OCI-LY7 (cell line): ENCODE results near the gene INHA. TPM values are rescaled to one million over a fixed set of nuclear protein-coding genes. Genes with fewer than 3 reads are reported as not detected.

Experiments
- BruUV-seq: library from RNA; stranded (reverse); fragments of 400-500 nt; replicated peaks from 2 replicates; lab custom pipeline; 2021; lab: Mats Ljungman, UMichigan
- CTCF ChIA-PET: fragments of 300-600 bp; sonication (Branson Sonifier 250); formaldehyde crosslinking; loops from one replicate; lab custom pipeline; 2022; ENCODE audit warnings: antibody characterized with exemption; ENCODE audit not compliant: unreplicated experiment; lab: Charles Lee
- POLR2A ChIA-PET: fragments of 300-600 bp; sonication (Branson Sonifier 250); formaldehyde crosslinking; loops from one replicate; lab custom pipeline; 2022; ENCODE audit warnings: antibody characterized with exemption; lab: Charles Lee
- DNase-seq: peaks from one replicate; pipeline ENCODE4 v3.0.0-alpha.2; 2015; ENCODE audit warnings: low spot score
- H2AFZ ChIP-seq: fragments of 200-600 bp; sonication (generic), shearing (Covaris generic); 2 replicates; pipeline ENCODE4 v1.6.1; 2014; ENCODE audit warnings: mild to moderate bottlenecking, antibody characterized with exemption, low read length, moderate library complexity
- H3K27ac ChIP-seq: fragments of 200-600 bp; sonication (generic); 2 replicates; pipeline ENCODE4 v1.5.1; 2014; ENCODE audit warnings: mixed run types, low read depth, mild to moderate bottlenecking, moderate library complexity, low read length, inconsistent platforms; ENCODE audit not compliant: poor library complexity, severe bottlenecking
- H3K36me3 ChIP-seq: fragments of 200-600 bp; sonication (generic); 2 replicates; pipeline ENCODE4 v1.6.1; 2014; ENCODE audit warnings: mild to moderate bottlenecking, antibody characterized with exemption, low read length, moderate library complexity, mixed read lengths; ENCODE audit not compliant: insufficient read depth
- H3K4me1 ChIP-seq: fragments of 200-600 bp; sonication (generic); 2 replicates; pipeline ENCODE4 v1.5.1; 2014; ENCODE audit warnings: mild to moderate bottlenecking, low read length; ENCODE audit not compliant: insufficient read depth, poor library complexity, severe bottlenecking
- H3K4me2 ChIP-seq: fragments of 200-600 bp; sonication (generic); 2 replicates; pipeline ENCODE4 v1.6.1; 2014; ENCODE audit warnings: mild to moderate bottlenecking, low read length
- H3K4me3 ChIP-seq: fragments of 200-600 bp; sonication (generic); 2 replicates; pipeline ENCODE4 v1.5.1; 2014; ENCODE audit warnings: mild to moderate bottlenecking, low read depth, low read length; ENCODE audit not compliant: poor library complexity, severe bottlenecking
- H3K79me2 ChIP-seq: fragments of 200-600 bp; sonication (generic); 2 replicates; pipeline ENCODE4 v1.6.1; 2016; ENCODE audit warnings: low read depth, mild to moderate bottlenecking, low read length, moderate library complexity, mixed read lengths; ENCODE audit not compliant: insufficient read depth
- H3K9me2 ChIP-seq: fragments of 200-600 bp; sonication (generic); 2 replicates; pipeline ENCODE4 v1.6.1; 2016; ENCODE audit warnings: mild to moderate bottlenecking, low read length, mixed read lengths; ENCODE audit not compliant: insufficient read depth
- H3K9me3 ChIP-seq: fragments of 200-600 bp; sonication (generic); 2 replicates; pipeline ENCODE4 v1.6.1; 2014; ENCODE audit warnings: mild to moderate bottlenecking, mixed run types, low read length, mixed read lengths
- H4K20me1 ChIP-seq: fragments of 200-600 bp; sonication (generic); 2 replicates; pipeline ENCODE4 v1.6.1; 2014; ENCODE audit warnings: mild to moderate bottlenecking, antibody characterized with exemption, low read length, moderate library complexity, mixed read lengths; ENCODE audit not compliant: insufficient read depth
- CTCF ChIP-seq: fragments of 200-600 bp; sonication (generic); conservative IDR thresholded peaks from 2 replicates; pipeline ENCODE4 v1.5.1; 2014; ENCODE audit warnings: mild to moderate bottlenecking, antibody characterized with exemption, low read length, moderate library complexity, mixed read lengths
- EZH2phosphoT487 ChIP-seq: fragments of 200-600 bp; sonication (generic); IDR thresholded peaks from 2 replicates; pipeline ENCODE4 v1.6.1; 2018; ENCODE audit warnings: low read depth, borderline replicate concordance, mild to moderate bottlenecking, mixed run types, antibody characterized with exemption, low read length, moderate library complexity, mixed read lengths
- intact Hi-C: fragments of 100-400 bp; cut with micrococcal nuclease; formaldehyde crosslinking; loops from one replicate; pipeline ENCODE4 v1.10.0; 2022; ENCODE audit not compliant: unreplicated experiment
- total RNA-seq, 2 experiments: library from RNA; depleted of rRNA in 1 of 2; stranded (reverse); fragments of >200 nt in 1 of 2; shearing (Covaris generic) in 1 of 2; gene quantifications; 2 replicates each; pipeline ENCODE4 v1.2.3, GENCODE V29; 2014 to 2022

Gene INHA
- total RNA-seq, 2 experiments from 2014 or later = not detected

- Histone ChIP-seq H3K4me3 (no peak overlapping the region), H4K20me1 (no peaks in the 10 kb centered on the region), H3K9me2 (no peaks in the 10 kb centered on the region), H3K79me2 (no peaks in the 10 kb centered on the region), H2AFZ (no peak overlapping the region), H3K4me1 (no peaks in the 10 kb centered on the region), H3K9me3 (no peaks in the 10 kb centered on the region), H3K4me2 (no peak overlapping the region), H3K27ac (no peak overlapping the region), H3K36me3 (no peaks in the 10 kb centered on the region)
- ChIA-PET POLR2A (no interaction called here), CTCF (no interaction called here)
- TF ChIP-seq CTCF (no peak), EZH2phosphoT487 (no peak)
- intact Hi-C loops = no loop called here
- no TSS peak for BruUV-seq
- no peak for DNase-seq
Observed at GRCh38 chr2:219565130-219566080, 6.7 kb upstream of the INHA start.

GRCh38 chr2:219566640-219567039, 5.5 kb upstream of the INHA start:
- POLR2A ChIA-PET = no interaction called here
- CTCF ChIA-PET = no interaction called here
- H3K9me3 ChIP-seq = no peaks in the 10 kb centered on the region
- H3K36me3 ChIP-seq = no peaks in the 10 kb centered on the region
- H3K4me2 ChIP-seq = no peak overlapping the region
- no peak overlapping the region for H3K4me3 ChIP-seq
- no peak overlapping the region for H2AFZ ChIP-seq
- intact Hi-C loops = no loop called here
- DNase-seq = no peak
- no peaks in the 10 kb centered on the region for H3K4me1 ChIP-seq
- H4K20me1 ChIP-seq = no peaks in the 10 kb centered on the region
- H3K9me2 ChIP-seq = no peaks in the 10 kb centered on the region
- no TSS peak for BruUV-seq
- no peak for TF ChIP-seq EZH2phosphoT487
- TF ChIP-seq CTCF = no peak
- no peaks in the 10 kb centered on the region for H3K79me2 ChIP-seq
- H3K27ac ChIP-seq = no peak overlapping the region

GRCh38 chr2:219567131-219567530, 5.0 kb upstream of the INHA start:
- intact Hi-C loops = no loop called here
- Histone ChIP-seq H4K20me1 (no peaks in the 10 kb centered on the region), H3K9me3 (no peaks in the 10 kb centered on the region), H3K79me2 (no peaks in the 10 kb centered on the region), H3K9me2 (no peaks in the 10 kb centered on the region), H3K4me2 (no peak overlapping the region), H2AFZ (no peak overlapping the region), H3K27ac (no peak overlapping the region), H3K36me3 (no peaks in the 10 kb centered on the region), H3K4me3 (no peak overlapping the region), H3K4me1 (no peaks in the 10 kb centered on the region)
- DNase-seq = no peak
- no TSS peak for BruUV-seq
- no peak for TF ChIP-seq EZH2phosphoT487
- TF ChIP-seq CTCF = no peak
- POLR2A ChIA-PET = no interaction called here
- CTCF ChIA-PET = no interaction called here
